ENCODE measurements around the gene SNPH.

GRCh38 chr20:1310071-1310470 lies 44.0 kb downstream of the SNPH start:
- TF ChIP-seq CTCF (conservative IDR thresholded peaks at IDR 0.05 in 1 of 2, IDR thresholded peaks at IDR 0.05 in 1 of 2; ENCODE audit: extremely low read depth in 1 of 2, insufficient read depth in 1 of 2, low read depth in 1 of 2, low read length in 2 of 2) (no peak), EZH2 (IDR thresholded peaks at IDR 0.05; ENCODE audit: borderline replicate concordance, low read length) (no peak)

Measured in mammary epithelial cell (primary cell).